Stimulated activated CD4-positive, alpha-beta T cell treated with anti-CD3 and anti-CD28 coated beads, Interleukin-2, amount 100 ng/mL, for 24 hours (primary cell): ENCODE measurements around the gene DNAAF6.
"Not testable (repeated sequence)": the region's sequence is repeated elsewhere in the genome, so short reads cannot be mapped to it uniquely, and the experiment has no call there.

Experiments used
- DNase-seq, 2 donors: peaks; one replicate each; pipeline ENCODE4 v3.0.0-alpha.2; 2020

Gene DNAAF6

GRCh38 chrX:107205770-107206696 lies at the start of gene DNAAF6, which contains the start of gene NUP62CL:
Gene DNAAF6, plus strand, starts transcription at chrX:107206611. Its CDS starts 6,265 bp downstream, at chrX:107212876.
Gene NUP62CL, minus strand, starts transcription at chrX:107206433. Its CDS starts 31,287 bp downstream, at chrX:107175146.
- peak; percentile 66 to 70 for DNase-seq

GRCh38 chrX:107157618-107158017 lies 48.8 kb upstream of the DNAAF6 start:
- not testable (repeated sequence) for DNase-seq

GRCh38 chrX:107167163-107167921 lies 39.1 kb upstream of the DNAAF6 start:
- DNase-seq = no peak

- no peak for DNase-seq
Measured at GRCh38 chrX:107168257-107168656, 38.2 kb upstream of the DNAAF6 start.

GRCh38 chrX:107168712-107169111 lies 37.7 kb upstream of the DNAAF6 start:
- no peak for DNase-seq

GRCh38 chrX:107171369-107172102 lies 34.9 kb upstream of the DNAAF6 start:
- no peak for DNase-seq

GRCh38 chrX:107197319-107197718 lies 9.1 kb upstream of the DNAAF6 start:
- no peak for DNase-seq

GRCh38 chrX:107198074-107198473 lies 8.3 kb upstream of the DNAAF6 start:
- not testable (repeated sequence) for DNase-seq

GRCh38 chrX:107199491-107199890 lies 6.9 kb upstream of the DNAAF6 start:
- no peak for DNase-seq

GRCh38 chrX:107204068-107204605 lies 2.3 kb upstream of the DNAAF6 start:
- no peak for DNase-seq

GRCh38 chrX:107206697-107207065 lies 270 bp downstream of the DNAAF6 start:
- no peak for DNase-seq

- DNase-seq = no peak
Measured at GRCh38 chrX:107207089-107207488, 678 bp downstream of the DNAAF6 start.

- DNase-seq = no peak
Measured at GRCh38 chrX:107207943-107208342, 1.5 kb downstream of the DNAAF6 start.

GRCh38 chrX:107213477-107213876 lies 7.1 kb downstream of the DNAAF6 start:
- DNase-seq = no peak

GRCh38 chrX:107226757-107227156 lies 20.3 kb downstream of the DNAAF6 start:
- no peak for DNase-seq

- no peak for DNase-seq
Measured at GRCh38 chrX:107227780-107228485, 21.5 kb downstream of the DNAAF6 start.

GRCh38 chrX:107228486-107228819 lies 22.0 kb downstream of the DNAAF6 start:
- no peak for DNase-seq

GRCh38 chrX:107272431-107272921 lies 66.1 kb downstream of the DNAAF6 start:
- DNase-seq = peak; percentile 5 to 17

- no peak for DNase-seq
Measured at GRCh38 chrX:107273795-107274194, 67.4 kb downstream of the DNAAF6 start.

GRCh38 chrX:107288676-107289075 lies 82.3 kb downstream of the DNAAF6 start:
- no peak for DNase-seq

GRCh38 chrX:107290019-107290418 lies 83.6 kb downstream of the DNAAF6 start:
- DNase-seq = no peak

GRCh38 chrX:107293056-107293455 lies 86.6 kb downstream of the DNAAF6 start:
- DNase-seq = no peak
